GM12878 (cell line): Measurements from ENCODE around the gene CCL2. TPM values are rescaled to one million over a fixed set of nuclear protein-coding genes. Genes with fewer than 3 reads are reported as not detected.

Experiments used
- ATAC-seq: fragments of 200-7000 bp; cut with Tn5 transposase; 3 replicates; pipeline ENCODE4 v1.9.1; 2020; ENCODE audit warnings: mild to moderate bottlenecking, moderate library complexity
- BruUV-seq: library from RNA; stranded (reverse); fragments of 400-500 nt; replicated peaks from 2 replicates; lab custom pipeline; 2021; lab: Mats Ljungman, UMichigan
- CTCF ChIA-PET: fragments of 300-600 bp; sonication (Branson Sonifier 250); formaldehyde crosslinking; extraction: SDS; loops from one replicate; lab custom pipeline; 2021; ENCODE audit warnings: inconsistent platforms; lab: Yijun Ruan, JAX
- POLR2A ChIA-PET: fragments of 350-600 bp; formaldehyde crosslinking; extraction: SDS; loops from one replicate; lab custom pipeline; 2021; ENCODE audit warnings: inconsistent platforms; lab: Charles Lee
- RAD21 ChIA-PET: fragments of 300-600 bp; sonication (Branson Sonifier 250); formaldehyde crosslinking; loops from one replicate; lab custom pipeline; 2023; ENCODE audit warnings: antibody characterized with exemption; ENCODE audit not compliant: unreplicated experiment; lab: Charles Lee
- SMC1A ChIA-PET: fragments of 300-600 bp; sonication (Branson Sonifier 250); formaldehyde crosslinking; loops from one replicate; lab custom pipeline; 2023; ENCODE audit not compliant: unreplicated experiment, uncharacterized antibody; lab: Charles Lee
- DNase-seq: peaks from one replicate; pipeline ENCODE4 v3.0.0-alpha.2; 2011; ENCODE audit warnings: low read depth, low spot score
- FAIRE-seq: peaks from 3 replicates; lab custom pipeline; 2011; peaks lifted over from hg19 to GRCh38; lab: Jason Lieb, UNC
- H2AFZ ChIP-seq: 2 replicates; pipeline ENCODE4 v1.6.0; 2011; ENCODE audit warnings: low read depth, low read length, control low read depth; ENCODE audit not compliant: control insufficient read depth
- H3K27ac ChIP-seq: 2 replicates; pipeline ENCODE4 v1.5.1; 2011; ENCODE audit warnings: control low read depth; ENCODE audit not compliant: control insufficient read depth, insufficient read depth
- H3K27me3 ChIP-seq, 2 experiments: replicated peaks in 1 of 2; 2 replicates each; pipeline versions ENCODE4 v1.6.0 to v1.6.1; 2011; ENCODE audit warnings: low read length in 1 of 2; ENCODE audit not compliant: control insufficient read depth in 2 of 2, insufficient read depth in 2 of 2
- H3K36me3 ChIP-seq, 2 experiments: 2 replicates each; pipeline ENCODE4 v1.5.1; 2011; ENCODE audit warnings: low read length in 1 of 2; ENCODE audit not compliant: control insufficient read depth in 2 of 2, insufficient read depth in 2 of 2
- H3K4me1 ChIP-seq: 2 replicates; pipeline ENCODE4 v1.6.1; 2011; ENCODE audit warnings: mild to moderate bottlenecking, low read length, moderate library complexity, mixed read lengths; ENCODE audit not compliant: control insufficient read depth, insufficient read depth
- H3K4me2 ChIP-seq: 2 replicates; pipeline ENCODE4 v1.6.0; 2011; ENCODE audit warnings: control low read depth; ENCODE audit not compliant: control insufficient read depth, insufficient read depth
- H3K4me3 ChIP-seq: fragments of 200-600 bp; sonication (generic); 2 replicates; pipeline ENCODE4 v1.5.1; 2016
- H3K79me2 ChIP-seq: 2 replicates; pipeline ENCODE4 v1.6.0; 2011; ENCODE audit warnings: low read length; ENCODE audit not compliant: control insufficient read depth, insufficient read depth
- H3K9ac ChIP-seq: 2 replicates; pipeline ENCODE4 v1.8.0; 2011; ENCODE audit warnings: low read length, control low read depth, mixed read lengths; ENCODE audit not compliant: control insufficient read depth, insufficient read depth
- H3K9me3 ChIP-seq: replicated peaks from 3 replicates; pipeline ENCODE4 v1.5.1; 2011; ENCODE audit warnings: mild to moderate bottlenecking, low read length; ENCODE audit not compliant: control insufficient read depth, insufficient read depth
- H4K20me1 ChIP-seq: 2 replicates; pipeline ENCODE4 v1.6.0; 2011; ENCODE audit not compliant: control insufficient read depth, insufficient read depth
- ELK1 ChIP-seq: IDR thresholded peaks from 2 replicates; pipeline ENCODE4 v1.6.1; 2012; ENCODE audit warnings: low read depth, low read length, improper control_type of control experiment
- FOS ChIP-seq: IDR thresholded peaks from 3 replicates; pipeline ENCODE4 v1.6.1; 2011; ENCODE audit warnings: borderline replicate concordance; ENCODE audit not compliant: insufficient read length; ENCODE audit errors: extremely low read depth
- MEF2A ChIP-seq: IDR thresholded peaks from 2 replicates; pipeline ENCODE4 v1.6.1; 2011; ENCODE audit warnings: low read depth, mild to moderate bottlenecking, low read length, moderate library complexity; ENCODE audit not compliant: insufficient read depth
- NBN ChIP-seq: fragments of 450-650 bp; IDR thresholded peaks from 2 replicates; pipeline ENCODE4 v1.6.1; 2016
- NKRF ChIP-seq: fragments of 450-650 bp; conservative IDR thresholded peaks from 2 replicates; pipeline ENCODE4 v1.6.1; 2017; ENCODE audit warnings: mild to moderate bottlenecking, moderate library complexity
- POLR2AphosphoS2 ChIP-seq: IDR thresholded peaks from 2 replicates; pipeline ENCODE4 v1.6.1; 2011; ENCODE audit warnings: low read depth, mild to moderate bottlenecking, low read length, improper control_type of control experiment, moderate library complexity
- REST ChIP-seq: IDR thresholded peaks from 2 replicates; pipeline ENCODE4 v1.6.1; 2012; ENCODE audit warnings: mild to moderate bottlenecking, low read depth, low read length
- RFX5 ChIP-seq: IDR thresholded peaks from 2 replicates; pipeline ENCODE4 v1.6.1; 2011; ENCODE audit warnings: low read depth, low read length, improper control_type of control experiment
- SMC3 ChIP-seq: IDR thresholded peaks from 2 replicates; pipeline ENCODE4 v1.6.1; 2011; ENCODE audit warnings: low read length, improper control_type of control experiment, borderline replicate concordance
- SRF ChIP-seq, 2 experiments: IDR thresholded peaks; 2 replicates each; pipeline ENCODE4 v1.6.1; 2011; ENCODE audit warnings: low read depth in 2 of 2, low read length in 2 of 2, mild to moderate bottlenecking in 1 of 2, moderate library complexity in 1 of 2
- TCF3 ChIP-seq: IDR thresholded peaks from 2 replicates; pipeline ENCODE4 v1.6.1; 2012; ENCODE audit warnings: low read depth, mild to moderate bottlenecking, low read length, borderline replicate concordance; ENCODE audit not compliant: insufficient read depth
- ZNF24 ChIP-seq: fragments of 450-650 bp; IDR thresholded peaks from 2 replicates; pipeline ENCODE4 v1.6.1; 2017; ENCODE audit warnings: antibody characterized with exemption, mild to moderate bottlenecking
- ZNF687 ChIP-seq: fragments of 450-650 bp; IDR thresholded peaks from 2 replicates; pipeline ENCODE4 v1.6.1; 2017; ENCODE audit warnings: mild to moderate bottlenecking, moderate library complexity
- WGBS: methylation state at CpG from one replicate; pipeline ENCODE4 v1.1.6; 2016; ENCODE audit warnings: low lambda C conversion rate; ENCODE audit not compliant: insufficient replicate concordance, insufficient coverage; ENCODE audit errors: missing lambda C conversion rate; 5-methylcytosine and 5-hydroxymethylcytosine counted together
- in situ Hi-C: fragments of 300-500 bp; cut with MboI; formaldehyde crosslinking; loops from 9 replicates; pipeline ENCODE4 v1.14.3; 2018; ENCODE audit warnings: mixed read lengths
- intact Hi-C: fragments of 100-400 bp; cut with micrococcal nuclease; formaldehyde crosslinking; loops from one replicate; pipeline ENCODE4 v1.14.2; 2022; ENCODE audit not compliant: unreplicated experiment
- polyA plus RNA-seq, 11 experiments: library from polyadenylated mRNA; depleted of rRNA in 4 of 11; unstranded in 6 of 11; stranded (reverse) in 5 of 11; fragments of >200 nt; fragmentation: Nextera tagmentation in 4 of 11; fragmentation: Illumina TruSeq in 1 of 11; extraction: Ambion mirVana in 4 of 11; extraction: Trizol in 1 of 11; gene quantifications; 1 replicate in 1 of 11; 2 replicates in 10 of 11; pipeline versions ENCODE4 v1.2.1 to v1.2.3, GENCODE V29; 2011 to 2016; ENCODE audit warnings: inconsistent platforms in 2 of 11, missing spikeins in 2 of 11, low read depth in 1 of 11
- total RNA-seq, 4 experiments: library from RNA; depleted of rRNA in 3 of 4; stranded (reverse); fragments of >200 nt in 3 of 4; fragmentation: Illumina TruSeq in 1 of 4; extraction: Trizol in 1 of 4; gene quantifications; 2 replicates each; pipeline versions ENCODE4 v1.2.1 to v1.2.3, GENCODE V29; 2013 to 2021

Gene CCL2
- total and polyA plus RNA-seq, 10 of the 15 experiments (the other 5 are each of a cell fraction or from before 2014, with no cell fraction given): 0.16 to 0.18 TPM; not detected in 8

GRCh38 chr17:34285286-34285792 lies 30.3 kb downstream of the CCL2 start, which contains the start of gene CCL11:
CCL11 (plus strand) TSS chr17:34285742; CDS start chr17:34285809, 67 bp downstream.
- Histone ChIP-seq H3K79me2 (no peaks in the 10 kb centered on the region), H3K4me1 (no peaks in the 10 kb centered on the region), H3K27me3 (0 out of 4 replicates have a peak, but pooled peaks cover 0 to 5% of the 10 kb centered on the region in 2 experiments), H3K4me2 (no peak within 1 kb of the TSS), H3K9ac (no peak within 1 kb of the TSS), H3K9me3 (no peaks in the 10 kb centered on the region), H4K20me1 (no peaks in the 10 kb centered on the region), H3K27ac (no peak within 1 kb of the TSS), H3K36me3 (no peaks in the 10 kb centered on the region), H2AFZ (no peak within 1 kb of the TSS), H3K4me3 (no peak within 1 kb of the TSS)
- ChIA-PET POLR2A (interaction anchor here (0.6 kb wide), 1 partner anchor 147 kb away, joined by 3 read pairs; no protein-coding TSS in a partner anchor), CTCF (interaction anchor here (0.6 to 1.0 kb wide), 2 partner anchors 85 to 422 kb away, joined by 3 to 4 read pairs; no protein-coding TSS in a partner anchor), SMC1A (no interaction called here), RAD21 (no interaction called here)
- DNase-seq (no peak), FAIRE-seq (no peak), ATAC-seq (no peak)
- in situ Hi-C loops (no loop called here), intact Hi-C loops (no loop called here)
- BruUV-seq: no TSS peak
- WGBS: 13% methylated on average over 4 of the region's 4 CpGs
- no peak for TF ChIP-seq NKRF
- no peak for TF ChIP-seq SMC3
- TF ChIP-seq REST: no peak
- TF ChIP-seq MEF2A: no peak
- TF ChIP-seq FOS: no peak
- no peak for TF ChIP-seq RFX5
- no peak for TF ChIP-seq POLR2AphosphoS2
- TF ChIP-seq ZNF24: no peak
- no peak for TF ChIP-seq TCF3
- TF ChIP-seq ELK1: no peak
- no peak for TF ChIP-seq SRF (IDR thresholded peaks at IDR 0.05; ENCODE audit: low read depth in 2 of 2, low read length in 2 of 2)
- no peak for TF ChIP-seq ZNF687
- TF ChIP-seq NBN: no peak
